ENCODE measurements around the gene XPR1. TPM values are rescaled to one million over a fixed set of nuclear protein-coding genes. Genes with fewer than 3 reads are reported as not detected.

The XPR1 gene
- polyA plus RNA-seq, 2 donors: 2.4 to 3.9 TPM

GRCh38 chr1:180884588-180885300, 252.9 kb downstream of the XPR1 start:
- H3K27me3 ChIP-seq (ENCODE audit: control insufficient read depth in 1 of 2, insufficient read depth in 2 of 2, low read length in 2 of 2): no peaks in the 10 kb centered on the region
- H3K4me3 ChIP-seq (ENCODE audit: low read depth in 1 of 2, low read length in 2 of 2): no peak overlapping the region
- H3K9me3 ChIP-seq (ENCODE audit: control insufficient read depth in 2 of 2, insufficient read depth in 1 of 2, low read depth in 1 of 2, low read length in 1 of 2): no peaks in the 10 kb centered on the region
- 92 to 99% methylated on average over 3 of the region's 3 CpGs for WGBS, 2 donors
- H3K4me1 ChIP-seq (ENCODE audit: control insufficient read depth in 2 of 2, insufficient read depth in 2 of 2, low read length in 1 of 2): no peaks in the 10 kb centered on the region
- no peak overlapping the region for H3K27ac ChIP-seq (ENCODE audit: low read depth in 2 of 2, low read length in 1 of 2)
- peaks cover 0 to 2% of the 10 kb centered on the region in 2 donors for H3K36me3 ChIP-seq (ENCODE audit: control insufficient read depth in 2 of 2, insufficient read depth in 2 of 2, low read length in 1 of 2)

- Histone ChIP-seq H3K4me3 (ENCODE audit: low read depth in 1 of 2, low read length in 2 of 2) (no peak overlapping the region), H3K4me1 (ENCODE audit: control insufficient read depth in 2 of 2, insufficient read depth in 2 of 2, low read length in 1 of 2) (no peaks in the 10 kb centered on the region), H3K27me3 (ENCODE audit: control insufficient read depth in 1 of 2, insufficient read depth in 2 of 2, low read length in 2 of 2) (no peaks in the 10 kb centered on the region), H3K9me3 (ENCODE audit: control insufficient read depth in 2 of 2, insufficient read depth in 1 of 2, low read depth in 1 of 2, low read length in 1 of 2) (no peaks in the 10 kb centered on the region), H3K36me3 (ENCODE audit: control insufficient read depth in 2 of 2, insufficient read depth in 2 of 2, low read length in 1 of 2) (no peaks in the 10 kb centered on the region), H3K27ac (ENCODE audit: low read depth in 2 of 2, low read length in 1 of 2) (no peak overlapping the region)
- WGBS, 2 donors: 89 to 92% methylated on average over 2 of the region's 2 CpGs
Measured at GRCh38 chr1:180886338-180886737, 254.5 kb downstream of the XPR1 start.

- Histone ChIP-seq H3K9me3 (ENCODE audit: control insufficient read depth in 2 of 2, insufficient read depth in 1 of 2, low read depth in 1 of 2, low read length in 1 of 2) (no peaks in the 10 kb centered on the region), H3K36me3 (ENCODE audit: control insufficient read depth in 2 of 2, insufficient read depth in 2 of 2, low read length in 1 of 2) (no peaks in the 10 kb centered on the region), H3K27me3 (ENCODE audit: control insufficient read depth in 1 of 2, insufficient read depth in 2 of 2, low read length in 2 of 2) (no peaks in the 10 kb centered on the region), H3K4me1 (ENCODE audit: control insufficient read depth in 2 of 2, insufficient read depth in 2 of 2, low read length in 1 of 2) (no peaks in the 10 kb centered on the region), H3K27ac (ENCODE audit: low read depth in 2 of 2, low read length in 1 of 2) (no peak overlapping the region), H3K4me3 (ENCODE audit: low read depth in 1 of 2, low read length in 2 of 2) (no peak overlapping the region)
- 93 to 98% methylated on average over 7 of the region's 7 CpGs for WGBS, 2 donors
Measured at GRCh38 chr1:180887841-180888240, 256.0 kb downstream of the XPR1 start.

GRCh38 chr1:180888870-180889269, 257.0 kb downstream of the XPR1 start:
- H3K4me1 ChIP-seq (ENCODE audit: control insufficient read depth in 2 of 2, insufficient read depth in 2 of 2, low read length in 1 of 2): no peaks in the 10 kb centered on the region
- H3K27ac ChIP-seq (ENCODE audit: low read depth in 2 of 2, low read length in 1 of 2): no peak overlapping the region
- no peaks in the 10 kb centered on the region for H3K27me3 ChIP-seq (ENCODE audit: control insufficient read depth in 1 of 2, insufficient read depth in 2 of 2, low read length in 2 of 2)
- no peak overlapping the region for H3K4me3 ChIP-seq (ENCODE audit: low read depth in 1 of 2, low read length in 2 of 2)
- no peaks in the 10 kb centered on the region for H3K36me3 ChIP-seq (ENCODE audit: control insufficient read depth in 2 of 2, insufficient read depth in 2 of 2, low read length in 1 of 2)
- 81 to 87% methylated on average over 1 of the region's 1 CpG for WGBS, 2 donors
- no peaks in the 10 kb centered on the region for H3K9me3 ChIP-seq (ENCODE audit: control insufficient read depth in 2 of 2, insufficient read depth in 1 of 2, low read depth in 1 of 2, low read length in 1 of 2)

- Histone ChIP-seq H3K4me3 (ENCODE audit: low read depth in 1 of 2, low read length in 2 of 2) (no peak overlapping the region), H3K9me3 (ENCODE audit: control insufficient read depth in 2 of 2, insufficient read depth in 1 of 2, low read depth in 1 of 2, low read length in 1 of 2) (no peaks in the 10 kb centered on the region), H3K4me1 (ENCODE audit: control insufficient read depth in 2 of 2, insufficient read depth in 2 of 2, low read length in 1 of 2) (no peaks in the 10 kb centered on the region), H3K27me3 (ENCODE audit: control insufficient read depth in 1 of 2, insufficient read depth in 2 of 2, low read length in 2 of 2) (no peaks in the 10 kb centered on the region), H3K27ac (ENCODE audit: low read depth in 2 of 2, low read length in 1 of 2) (no peak overlapping the region), H3K36me3 (ENCODE audit: control insufficient read depth in 2 of 2, insufficient read depth in 2 of 2, low read length in 1 of 2) (no peaks in the 10 kb centered on the region)
- WGBS, 2 donors: 80 to 87% methylated on average over 2 of the region's 2 CpGs
Measured at GRCh38 chr1:180889325-180889724, 257.5 kb downstream of the XPR1 start.

GRCh38 chr1:180892272-180892671, 260.4 kb downstream of the XPR1 start:
- Histone ChIP-seq H3K4me3 (ENCODE audit: low read depth in 1 of 2, low read length in 2 of 2) (no peak overlapping the region), H3K9me3 (ENCODE audit: control insufficient read depth in 2 of 2, insufficient read depth in 1 of 2, low read depth in 1 of 2, low read length in 1 of 2) (no peaks in the 10 kb centered on the region), H3K27me3 (ENCODE audit: control insufficient read depth in 1 of 2, insufficient read depth in 2 of 2, low read length in 2 of 2) (no peaks in the 10 kb centered on the region), H3K36me3 (ENCODE audit: control insufficient read depth in 2 of 2, insufficient read depth in 2 of 2, low read length in 1 of 2) (no peaks in the 10 kb centered on the region), H3K27ac (ENCODE audit: low read depth in 2 of 2, low read length in 1 of 2) (no peak overlapping the region), H3K4me1 (ENCODE audit: control insufficient read depth in 2 of 2, insufficient read depth in 2 of 2, low read length in 1 of 2) (no peaks in the 10 kb centered on the region)
- 86 to 87% methylated on average over 5 of the region's 5 CpGs for WGBS, 2 donors

- 87 to 89% methylated on average over 2 of the region's 2 CpGs for WGBS, 2 donors
Measured at GRCh38 chr1:180892675-180893074, 260.9 kb downstream of the XPR1 start.

GRCh38 chr1:180893614-180894013, 261.8 kb downstream of the XPR1 start:
- Histone ChIP-seq H3K9me3 (ENCODE audit: control insufficient read depth in 2 of 2, insufficient read depth in 1 of 2, low read depth in 1 of 2, low read length in 1 of 2) (no peaks in the 10 kb centered on the region), H3K4me3 (ENCODE audit: low read depth in 1 of 2, low read length in 2 of 2) (no peak overlapping the region), H3K27ac (ENCODE audit: low read depth in 2 of 2, low read length in 1 of 2) (no peak overlapping the region), H3K27me3 (ENCODE audit: control insufficient read depth in 1 of 2, insufficient read depth in 2 of 2, low read length in 2 of 2) (no peaks in the 10 kb centered on the region), H3K4me1 (ENCODE audit: control insufficient read depth in 2 of 2, insufficient read depth in 2 of 2, low read length in 1 of 2) (no peaks in the 10 kb centered on the region), H3K36me3 (ENCODE audit: control insufficient read depth in 2 of 2, insufficient read depth in 2 of 2, low read length in 1 of 2) (no peaks in the 10 kb centered on the region)
- 77 to 78% methylated on average over 3 of the region's 3 CpGs for WGBS, 2 donors

More at GRCh38 chr1:180892675-180893074, 260.9 kb downstream of the XPR1 start:
- no peaks in the 10 kb centered on the region for H3K9me3 ChIP-seq (ENCODE audit: control insufficient read depth in 2 of 2, insufficient read depth in 1 of 2, low read depth in 1 of 2, low read length in 1 of 2)
- H3K4me3 ChIP-seq (ENCODE audit: low read depth in 1 of 2, low read length in 2 of 2): no peak overlapping the region
- no peaks in the 10 kb centered on the region for H3K4me1 ChIP-seq (ENCODE audit: control insufficient read depth in 2 of 2, insufficient read depth in 2 of 2, low read length in 1 of 2)
- no peaks in the 10 kb centered on the region for H3K36me3 ChIP-seq (ENCODE audit: control insufficient read depth in 2 of 2, insufficient read depth in 2 of 2, low read length in 1 of 2)
- H3K27me3 ChIP-seq (ENCODE audit: control insufficient read depth in 1 of 2, insufficient read depth in 2 of 2, low read length in 2 of 2): no peaks in the 10 kb centered on the region
- no peak overlapping the region for H3K27ac ChIP-seq (ENCODE audit: low read depth in 2 of 2, low read length in 1 of 2)

GRCh38 chr1:180896161-180896560, 264.3 kb downstream of the XPR1 start:
- WGBS, 2 donors: 95 to 98% methylated on average over 3 of the region's 3 CpGs
- no peaks in the 10 kb centered on the region for H3K4me1 ChIP-seq (ENCODE audit: control insufficient read depth in 2 of 2, insufficient read depth in 2 of 2, low read length in 1 of 2)

More at GRCh38 chr1:180896161-180896560, 264.3 kb downstream of the XPR1 start:
- no peak overlapping the region for H3K27ac ChIP-seq (ENCODE audit: low read depth in 2 of 2, low read length in 1 of 2)
- H3K4me3 ChIP-seq (ENCODE audit: low read depth in 1 of 2, low read length in 2 of 2): no peak overlapping the region
- no peaks in the 10 kb centered on the region for H3K27me3 ChIP-seq (ENCODE audit: control insufficient read depth in 1 of 2, insufficient read depth in 2 of 2, low read length in 2 of 2)
- H3K9me3 ChIP-seq (ENCODE audit: control insufficient read depth in 2 of 2, insufficient read depth in 1 of 2, low read depth in 1 of 2, low read length in 1 of 2): no peaks in the 10 kb centered on the region
- no peaks in the 10 kb centered on the region for H3K36me3 ChIP-seq (ENCODE audit: control insufficient read depth in 2 of 2, insufficient read depth in 2 of 2, low read length in 1 of 2)
